ENCODE measurements around the gene PPP2R5C. TPM values are rescaled to one million over a fixed set of nuclear protein-coding genes. Genes with fewer than 3 reads are reported as not detected.

Gene PPP2R5C
- total and polyA plus RNA-seq, 2 of the 8 experiments (the other 6 are each of a cell fraction or from before 2014, with no cell fraction given): 49.6 to 95.9 TPM

DNA sequence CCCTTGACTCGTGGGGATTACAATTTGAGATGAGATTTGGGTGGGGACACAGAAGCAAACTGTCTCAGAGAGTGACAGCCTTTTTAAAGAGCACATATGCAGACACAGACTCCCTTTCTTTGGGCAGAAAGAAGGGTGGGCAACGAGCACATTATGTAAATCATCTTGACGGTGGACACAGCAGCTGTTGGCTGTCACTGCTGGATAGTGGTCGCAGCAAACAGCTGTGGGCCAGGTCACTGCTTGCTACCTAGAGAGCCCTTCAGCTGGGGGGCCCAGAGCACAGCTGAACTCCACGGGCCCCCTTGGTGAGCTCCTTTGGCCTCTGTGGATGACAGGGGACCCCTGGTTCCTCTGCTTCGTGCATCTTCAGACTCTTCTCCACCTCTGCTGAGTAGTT, 23.1 kb downstream of the PPP2R5C start:
- no peak overlapping the region for H3K9ac ChIP-seq (replicated peaks in 1 of 4; ENCODE audit: extremely low read depth in 1 of 4, low read depth in 3 of 4, low read length in 3 of 4)
- WGBS, 2 experiments (ENCODE audit: extremely low coverage in 1 of 2, insufficient coverage in 1 of 2, insufficient read length in 1 of 2, insufficient replicate concordance in 2 of 2, low coverage in 1 of 2, low lambda C conversion rate in 2 of 2, missing lambda C conversion rate in 1 of 2): 66% methylated on average over 6 of the region's 6 CpGs; no CpG with 5 or more reads in 1 of the 2 experiments
- peaks cover 3 to 7% (median 6%) of the 10 kb centered on the region in 4 experiments; a peak in 6 of 7 replicates for H3K4me1 ChIP-seq (replicated peaks in 1 of 4; ENCODE audit: control insufficient read depth in 3 of 4, insufficient read depth in 4 of 4, low read length in 3 of 4)
- no peak overlapping the region for H2BK15ac ChIP-seq (ENCODE audit: low read length)
- H3K18ac ChIP-seq (ENCODE audit: extremely low read depth, low read length): no peak overlapping the region
- no peak overlapping the region for H3K27ac ChIP-seq (ENCODE audit: low read depth, low read length)
- H3K56ac ChIP-seq (replicated peaks; ENCODE audit: insufficient read length, low read depth, low read length): no peak overlapping the region
- peaks cover 4 to 22% (median 20%) of the 10 kb centered on the region in 4 experiments for H3K27me3 ChIP-seq (replicated peaks in 1 of 4; ENCODE audit: control insufficient read depth in 3 of 4, extremely low read depth in 1 of 4, insufficient read depth in 3 of 4, low read length in 3 of 4)
- H3K79me1 ChIP-seq (ENCODE audit: low read depth, low read length): no peaks in the 10 kb centered on the region
- no peaks in the 10 kb centered on the region for H3K36me3 ChIP-seq (ENCODE audit: control insufficient read depth in 2 of 4, insufficient read depth in 4 of 4, low read length in 3 of 4)
- H4K20me1 ChIP-seq (replicated peaks in 1 of 2; ENCODE audit: control insufficient read depth in 1 of 2, insufficient read depth in 2 of 2, low read length in 2 of 2): peaks cover 0 to 12% of the 10 kb centered on the region in 2 experiments
- peaks cover 15% of the 10 kb centered on the region; the same call in 1 of the 2 replicates for H3K23me2 ChIP-seq (ENCODE audit: low read depth, low read length)
- H3K9me3 ChIP-seq (ENCODE audit: insufficient read depth in 2 of 2, low read depth in 1 of 2, low read length in 1 of 2): no peaks in the 10 kb centered on the region
- H3K79me2 ChIP-seq (ENCODE audit: control insufficient read depth in 1 of 2, insufficient read depth in 2 of 2, low read length in 2 of 2): no peaks in the 10 kb centered on the region
- no peak overlapping the region for H2BK120ac ChIP-seq (replicated peaks; ENCODE audit: low read depth, low read length)
- H2BK20ac ChIP-seq (ENCODE audit: low read length): no peak overlapping the region
- no peak overlapping the region for H3K4me2 ChIP-seq (ENCODE audit: insufficient read depth in 1 of 2, low read depth in 2 of 2, low read length in 2 of 2)
- DNase-seq (ENCODE audit: low read depth in 1 of 2, low spot score in 2 of 2) (no peak), FAIRE-seq (no peak)
- POLR2A ChIA-PET (ENCODE audit: partially characterized antibody): no interaction called here
- H2AFZ ChIP-seq (ENCODE audit: low read length): no peak overlapping the region
- no peak overlapping the region for H4K8ac ChIP-seq (ENCODE audit: extremely low read depth, insufficient read depth, low read length)
- H2AK5ac ChIP-seq (ENCODE audit: low read depth, low read length): no peak overlapping the region
- no peak overlapping the region for H4K5ac ChIP-seq (ENCODE audit: insufficient read length, low read depth, low read length)
- H4K91ac ChIP-seq (replicated peaks; ENCODE audit: insufficient read length, low read length): no peak overlapping the region
- H3K4me3 ChIP-seq (ENCODE audit: extremely low read depth in 1 of 4, insufficient read depth in 2 of 4, low read depth in 3 of 4, low read length in 4 of 4): no peak overlapping the region
- H2BK12ac ChIP-seq (ENCODE audit: low read depth, low read length): 0 out of 2 replicates have a peak overlapping the region, but pooled peaks have one; percentile 9
- H3K23ac ChIP-seq (ENCODE audit: insufficient read length): no peak overlapping the region
- no peak overlapping the region for H2BK5ac ChIP-seq (ENCODE audit: low read depth, low read length)
- H3K4ac ChIP-seq (replicated peaks; ENCODE audit: insufficient read length, low read depth, low read length): no peak overlapping the region
- H3K14ac ChIP-seq (ENCODE audit: insufficient read length): no peak overlapping the region
- CTCF ChIA-PET (ENCODE audit: partially characterized antibody): interaction anchor here (1.0 to 2.8 kb wide), 5 partner anchors 13 to 176 kb away, joined by 3 to 18 read pairs (median 6); no protein-coding TSS in a partner anchor
- TF ChIP-seq HDAC2 (IDR thresholded peaks at IDR 0.05; ENCODE audit: borderline replicate concordance in 1 of 2, low read depth in 2 of 2, low read length in 2 of 2) (no peak), BRCA1 (IDR thresholded peaks at IDR 0.05; ENCODE audit: low read depth, low read length) (no peak), NANOG (IDR thresholded peaks at IDR 0.05; ENCODE audit: insufficient read depth, low read depth, low read length, poor library complexity, severe bottlenecking) (no peak), CBX8 (IDR thresholded peaks at IDR 0.05; ENCODE audit: borderline replicate concordance, low read depth, low read length) (no peak), RAD21 (IDR thresholded peaks at IDR 0.05 in 1 of 2, conservative IDR thresholded peaks at IDR 0.05 in 1 of 2; ENCODE audit: low read depth in 2 of 2, low read length in 2 of 2) (no peak), ZNF274 (IDR thresholded peaks at IDR 0.05; ENCODE audit: borderline replicate concordance, extremely low read depth, low read length) (no peak), JUND (IDR thresholded peaks at IDR 0.05; ENCODE audit: low read length) (no peak), PHF8 (conservative IDR thresholded peaks at IDR 0.05; ENCODE audit: low read depth, low read length) (no peak), HDAC6 (IDR thresholded peaks at IDR 0.05; ENCODE audit: low read depth, low read length) (no peak), POU5F1 (IDR thresholded peaks at IDR 0.05; ENCODE audit: low read depth, low read length) (no peak), POLR2A (IDR thresholded peaks at IDR 0.05; ENCODE audit: control extremely low read depth in 1 of 2, low read depth in 2 of 2, low read length in 2 of 2) (no peak), CREB1 (IDR thresholded peaks at IDR 0.05) (no peak), CHD1 (IDR thresholded peaks at IDR 0.05; ENCODE audit: low read depth, low read length) (no peak), CEBPB (IDR thresholded peaks at IDR 0.05; ENCODE audit: low read depth, low read length) (no peak), ASH2L (IDR thresholded peaks at IDR 0.05; ENCODE audit: low read length) (no peak)
